PC-3 (cell line): ENCODE results near the gene CPS1. TPM values are rescaled to one million over a fixed set of nuclear protein-coding genes. Genes with fewer than 3 reads are reported as not detected.

Experiments
- ATAC-seq: fragments of 200-7000 bp; cut with Tn5 transposase; 2 replicates; pipeline ENCODE4 v1.9.1; 2020; ENCODE audit warnings: mild to moderate bottlenecking, moderate library complexity
- BruUV-seq: library from RNA; stranded (reverse); fragments of 400-500 nt; replicated peaks from 2 replicates; lab custom pipeline; 2021; lab: Mats Ljungman, UMichigan
- CTCF ChIA-PET: fragments of 300-600 bp; sonication (Branson Sonifier 250); formaldehyde crosslinking; loops from one replicate; lab custom pipeline; 2022; ENCODE audit warnings: antibody characterized with exemption; lab: Charles Lee
- POLR2A ChIA-PET: fragments of 300-600 bp; sonication (Branson Sonifier 250); formaldehyde crosslinking; loops from one replicate; lab custom pipeline; 2022; ENCODE audit warnings: antibody characterized with exemption; ENCODE audit not compliant: unreplicated experiment; lab: Charles Lee
- DNase-seq: peaks from one replicate; pipeline ENCODE4 v3.0.0-alpha.2; 2015
- H2AFZ ChIP-seq: fragments of 300-600 bp; sonication (generic); 2 replicates; pipeline ENCODE4 v1.6.0; 2016; ENCODE audit warnings: antibody characterized with exemption, low read length
- H3F3A ChIP-seq: fragments of 300-600 bp; sonication (generic); one replicate; pipeline ENCODE4 v1.6.0; 2017; ENCODE audit warnings: antibody characterized with exemption, low read length, control low read depth, mild to moderate bottlenecking; ENCODE audit not compliant: unreplicated experiment
- H3K27ac ChIP-seq: fragments of 300-600 bp; sonication (generic); 2 replicates; pipeline ENCODE4 v1.5.1; 2016; ENCODE audit warnings: mild to moderate bottlenecking, low read length
- H3K27me3 ChIP-seq: fragments of 300-600 bp; sonication (generic); 2 replicates; pipeline ENCODE4 v1.6.1; 2016; ENCODE audit warnings: low read length, mixed read lengths
- H3K36me3 ChIP-seq: fragments of 300-600 bp; sonication (generic); 2 replicates; pipeline ENCODE4 v1.6.1; 2016; ENCODE audit warnings: low read depth, mixed run types, low read length, mixed read lengths
- H3K4me1 ChIP-seq: fragments of 300-600 bp; sonication (generic); 2 replicates; pipeline ENCODE4 v1.5.1; 2016; ENCODE audit warnings: low read length; ENCODE audit not compliant: insufficient read depth
- H3K4me2 ChIP-seq: fragments of 300-600 bp; sonication (generic); 2 replicates; pipeline ENCODE4 v1.6.0; 2016; ENCODE audit warnings: low read length
- H3K4me3 ChIP-seq: fragments of 300-600 bp; sonication (generic); 2 replicates; pipeline ENCODE4 v1.5.1; 2016; ENCODE audit warnings: mild to moderate bottlenecking, low read length, mixed read lengths
- H3K79me2 ChIP-seq: fragments of 300-600 bp; sonication (generic); 2 replicates; pipeline ENCODE4 v1.6.1; 2017; ENCODE audit warnings: low read length, mixed read lengths
- H3K9ac ChIP-seq: fragments of 300-600 bp; sonication (generic); 2 replicates; pipeline ENCODE4 v1.6.0; 2016; ENCODE audit warnings: mild to moderate bottlenecking, low read length
- H3K9me2 ChIP-seq: fragments of 300-600 bp; sonication (generic); replicated peaks from 2 replicates; pipeline ENCODE4 v1.6.1; 2016; ENCODE audit warnings: mixed run types, low read length, mixed read lengths
- H3K9me3 ChIP-seq: fragments of 300-600 bp; sonication (generic); 2 replicates; pipeline ENCODE4 v1.6.1; 2016; ENCODE audit warnings: low read length, mixed read lengths
- H4K20me1 ChIP-seq: fragments of 300-600 bp; sonication (generic); 2 replicates; pipeline ENCODE4 v1.6.1; 2016; ENCODE audit warnings: low read length, mixed read lengths
- CTCF ChIP-seq: fragments of 300-600 bp; sonication (generic); conservative IDR thresholded peaks from 2 replicates; pipeline ENCODE4 v1.5.1; 2017; ENCODE audit warnings: antibody characterized with exemption, low read depth, mild to moderate bottlenecking, low read length
- EZH2 ChIP-seq: fragments of 300-600 bp; sonication (generic); IDR thresholded peaks from one replicate; pipeline ENCODE4 v1.6.1; 2017; ENCODE audit warnings: antibody characterized with exemption, mild to moderate bottlenecking, low read length; ENCODE audit not compliant: unreplicated experiment
- EZH2phosphoT487 ChIP-seq: fragments of 300-600 bp; sonication (generic); IDR thresholded peaks from 2 replicates; pipeline ENCODE4 v1.6.1; 2018; ENCODE audit warnings: mild to moderate bottlenecking, antibody characterized with exemption, low read length, borderline replicate concordance
- intact Hi-C: fragments of 100-400 bp; cut with micrococcal nuclease; formaldehyde crosslinking; loops from 2 replicates; pipeline ENCODE4 v1.9.0; 2023
- total RNA-seq: library from RNA; depleted of rRNA; stranded (reverse); fragments of >200 nt; gene quantifications from 2 replicates; pipeline ENCODE4 v1.2.3, GENCODE V29; 2014

The CPS1 gene
- total RNA-seq, 1 experiment from 2014 or later: 17.7 TPM

- DNase-seq: no peak
- no peaks in the 10 kb centered on the region for H3K9me3 ChIP-seq
- ATAC-seq: no peak
- H3K9me2 ChIP-seq: no peaks in the 10 kb centered on the region
- no peak overlapping the region for H3K27ac ChIP-seq
- no peak overlapping the region for H3K9ac ChIP-seq
- H3K4me2 ChIP-seq: no peak overlapping the region
- no peak overlapping the region for H2AFZ ChIP-seq
- no peaks in the 10 kb centered on the region for H3K79me2 ChIP-seq
- TF ChIP-seq CTCF: no peak
- TF ChIP-seq EZH2: no peak
- TF ChIP-seq EZH2phosphoT487: no peak
- intact Hi-C loops: no loop called here
- ChIA-PET POLR2A (no interaction called here), CTCF (no interaction called here)
- no peak overlapping the region for H3K4me3 ChIP-seq
- H3K36me3 ChIP-seq: no peaks in the 10 kb centered on the region
- BruUV-seq: no TSS peak
- no peaks in the 10 kb centered on the region for H4K20me1 ChIP-seq
- H3K27me3 ChIP-seq: no peaks in the 10 kb centered on the region
- H3F3A ChIP-seq: no peaks in the 10 kb centered on the region
- no peaks in the 10 kb centered on the region for H3K4me1 ChIP-seq
Observed at GRCh38 chr2:210559182-210559581, 2.8 kb downstream of the CPS1 start.

- H3K27ac ChIP-seq: no peak overlapping the region
- TF ChIP-seq CTCF: no peak
- TF ChIP-seq EZH2: no peak
- TF ChIP-seq EZH2phosphoT487: no peak
- ChIA-PET CTCF (no interaction called here), POLR2A (no interaction called here)
- H3K4me1 ChIP-seq: no peaks in the 10 kb centered on the region
- DNase-seq (no peak), ATAC-seq (no peak)
- no peaks in the 10 kb centered on the region for H3K36me3 ChIP-seq
- H3F3A ChIP-seq: no peaks in the 10 kb centered on the region
- H3K27me3 ChIP-seq: no peaks in the 10 kb centered on the region
- no peaks in the 10 kb centered on the region for H3K9me3 ChIP-seq
- no peak overlapping the region for H2AFZ ChIP-seq
- intact Hi-C loops: no loop called here
- H3K9ac ChIP-seq: no peak overlapping the region
- H3K4me2 ChIP-seq: no peak overlapping the region
- no peaks in the 10 kb centered on the region for H3K79me2 ChIP-seq
- no peak overlapping the region for H3K4me3 ChIP-seq
- no peaks in the 10 kb centered on the region for H4K20me1 ChIP-seq
- no peaks in the 10 kb centered on the region for H3K9me2 ChIP-seq
- BruUV-seq: no TSS peak
Observed at GRCh38 chr2:210561475-210561874, 5.1 kb downstream of the CPS1 start.

GRCh38 chr2:210562091-210562490 is 5.7 kb downstream of the CPS1 start:
- H3K27me3 ChIP-seq: no peaks in the 10 kb centered on the region
- no peak overlapping the region for H3K9ac ChIP-seq
- no peak overlapping the region for H2AFZ ChIP-seq
- ChIA-PET POLR2A (no interaction called here), CTCF (no interaction called here)
- ATAC-seq (no peak), DNase-seq (no peak)
- no peaks in the 10 kb centered on the region for H3K4me1 ChIP-seq
- intact Hi-C loops: no loop called here
- no peaks in the 10 kb centered on the region for H4K20me1 ChIP-seq
- H3K27ac ChIP-seq: no peak overlapping the region
- no peaks in the 10 kb centered on the region for H3K9me2 ChIP-seq
- no TSS peak for BruUV-seq
- H3K9me3 ChIP-seq: no peaks in the 10 kb centered on the region
- H3K4me2 ChIP-seq: no peak overlapping the region
- H3K4me3 ChIP-seq: no peak overlapping the region
- no peak for TF ChIP-seq EZH2
- TF ChIP-seq EZH2phosphoT487: no peak
- no peak for TF ChIP-seq CTCF
- H3F3A ChIP-seq: no peaks in the 10 kb centered on the region
- H3K79me2 ChIP-seq: no peaks in the 10 kb centered on the region
- H3K36me3 ChIP-seq: no peaks in the 10 kb centered on the region
